Measurements from ENCODE around the gene HDAC7. TPM values are rescaled to one million over a fixed set of nuclear protein-coding genes. Genes with fewer than 3 reads are reported as not detected.

HDAC7 gene
- total and polyA plus RNA-seq, 2 experiments from 2014 or later, result 19.0 to 41.2 TPM

DNA sequence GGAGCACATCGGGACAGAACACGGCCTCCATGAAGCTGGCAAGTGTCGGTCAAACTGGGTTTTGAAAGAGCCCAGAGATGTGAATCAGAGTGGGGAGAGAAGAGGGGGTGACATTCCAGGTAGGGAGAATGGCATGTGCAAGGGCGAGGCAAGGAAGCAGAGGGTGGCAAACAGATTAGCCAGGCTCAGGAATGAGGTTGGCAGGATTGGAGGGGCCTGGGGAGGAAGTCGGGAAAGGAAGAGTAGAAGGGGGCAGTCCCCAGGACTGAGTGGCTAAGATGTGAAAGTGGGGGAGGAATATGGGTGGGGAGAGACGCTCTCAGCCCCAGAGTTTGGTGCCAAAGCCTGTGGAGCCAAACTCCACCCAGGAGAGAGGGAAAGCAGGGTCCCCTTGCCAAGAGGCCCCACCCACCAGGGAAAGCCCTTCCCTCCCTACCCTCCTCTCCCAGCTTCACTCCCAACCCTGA, 5.5 kb upstream of the HDAC7 start:
- Histone ChIP-seq H4K20me1 (ENCODE audit: insufficient read depth, poor library complexity, severe bottlenecking) (no peaks in the 10 kb centered on the region), H3K79me2 (peaks cover 15% of the 10 kb centered on the region), H2AFZ (no peak overlapping the region), H3K9me3 (ENCODE audit: low read depth) (no peaks in the 10 kb centered on the region), H3K27me3 (no peaks in the 10 kb centered on the region), H3K4me3 (no peak overlapping the region), H3K4me1 (ENCODE audit: insufficient read depth) (peaks cover 42% of the 10 kb centered on the region), H3K9me2 (replicated peaks; ENCODE audit: insufficient read depth) (no peaks in the 10 kb centered on the region), H3K36me3 (replicated peaks; ENCODE audit: insufficient read depth, low read depth) (no peaks in the 10 kb centered on the region), H3K4me2 (no peak overlapping the region), H3K27ac (no peak overlapping the region)
- DNase-seq (ENCODE audit: low spot score), result no peak
- WGBS (ENCODE audit: low lambda C conversion rate, missing lambda C conversion rate), result 81% methylated on average over 6 of the region's 6 CpGs
- TF ChIP-seq, protein P1, sequence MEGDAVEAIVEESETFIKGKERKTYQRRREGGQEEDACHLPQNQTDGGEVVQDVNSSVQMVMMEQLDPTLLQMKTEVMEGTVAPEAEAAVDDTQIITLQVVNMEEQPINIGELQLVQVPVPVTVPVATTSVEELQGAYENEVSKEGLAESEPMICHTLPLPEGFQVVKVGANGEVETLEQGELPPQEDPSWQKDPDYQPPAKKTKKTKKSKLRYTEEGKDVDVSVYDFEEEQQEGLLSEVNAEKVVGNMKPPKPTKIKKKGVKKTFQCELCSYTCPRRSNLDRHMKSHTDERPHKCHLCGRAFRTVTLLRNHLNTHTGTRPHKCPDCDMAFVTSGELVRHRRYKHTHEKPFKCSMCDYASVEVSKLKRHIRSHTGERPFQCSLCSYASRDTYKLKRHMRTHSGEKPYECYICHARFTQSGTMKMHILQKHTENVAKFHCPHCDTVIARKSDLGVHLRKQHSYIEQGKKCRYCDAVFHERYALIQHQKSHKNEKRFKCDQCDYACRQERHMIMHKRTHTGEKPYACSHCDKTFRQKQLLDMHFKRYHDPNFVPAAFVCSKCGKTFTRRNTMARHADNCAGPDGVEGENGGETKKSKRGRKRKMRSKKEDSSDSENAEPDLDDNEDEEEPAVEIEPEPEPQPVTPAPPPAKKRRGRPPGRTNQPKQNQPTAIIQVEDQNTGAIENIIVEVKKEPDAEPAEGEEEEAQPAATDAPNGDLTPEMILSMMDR (IDR thresholded peaks at IDR 0.05; ENCODE audit: poor library complexity), result no peak
- TF ChIP-seq EZH2phosphoT487 (IDR thresholded peaks at IDR 0.05; ENCODE audit: low read depth, severe bottlenecking, unreplicated experiment) (no peak), EZH2 (IDR thresholded peaks at IDR 0.05; ENCODE audit: borderline replicate concordance) (no peak)

DNA sequence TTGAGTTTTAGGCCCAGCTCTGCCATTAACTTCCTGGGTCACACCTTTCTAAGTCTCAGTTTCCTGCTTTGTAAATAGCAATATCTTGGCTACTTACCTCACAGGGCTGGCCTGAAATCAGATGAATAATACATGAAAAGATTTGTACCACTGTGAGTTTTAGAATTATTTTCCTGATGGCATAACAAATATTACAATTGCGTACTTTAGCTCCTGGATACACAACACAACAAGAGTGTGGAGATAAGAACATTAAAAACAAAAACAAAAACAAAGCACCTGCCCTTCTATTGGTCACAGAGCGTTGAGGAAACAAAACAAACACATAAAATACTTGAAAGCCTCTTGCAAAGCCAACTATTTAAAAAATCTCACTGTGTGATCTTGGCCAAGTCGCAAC, 4.9 kb upstream of the HDAC7 start:
- no peak overlapping the region for H3K4me2 ChIP-seq
- no peak overlapping the region for H3K4me3 ChIP-seq
- no peak for DNase-seq (ENCODE audit: low spot score)
- no peak overlapping the region for H3K27ac ChIP-seq
- H2AFZ ChIP-seq, result no peak overlapping the region
- TF ChIP-seq EZH2phosphoT487 (IDR thresholded peaks at IDR 0.05; ENCODE audit: low read depth, severe bottlenecking, unreplicated experiment) (no peak), EZH2 (IDR thresholded peaks at IDR 0.05; ENCODE audit: borderline replicate concordance) (no peak)
- TF ChIP-seq, protein P1 (IDR thresholded peaks at IDR 0.05; ENCODE audit: poor library complexity), result no peak
- no peaks in the 10 kb centered on the region for H3K9me2 ChIP-seq (replicated peaks; ENCODE audit: insufficient read depth)
- no peaks in the 10 kb centered on the region for H3K36me3 ChIP-seq (replicated peaks; ENCODE audit: insufficient read depth, low read depth)
- no peaks in the 10 kb centered on the region for H3K27me3 ChIP-seq
- peaks cover 18% of the 10 kb centered on the region for H3K79me2 ChIP-seq
- no peaks in the 10 kb centered on the region for H3K9me3 ChIP-seq (ENCODE audit: low read depth)
- H4K20me1 ChIP-seq (ENCODE audit: insufficient read depth, poor library complexity, severe bottlenecking), result no peaks in the 10 kb centered on the region
- 93% methylated on average over 3 of the region's 3 CpGs for WGBS (ENCODE audit: low lambda C conversion rate, missing lambda C conversion rate)
- peaks cover 42% of the 10 kb centered on the region for H3K4me1 ChIP-seq (ENCODE audit: insufficient read depth)

DNA sequence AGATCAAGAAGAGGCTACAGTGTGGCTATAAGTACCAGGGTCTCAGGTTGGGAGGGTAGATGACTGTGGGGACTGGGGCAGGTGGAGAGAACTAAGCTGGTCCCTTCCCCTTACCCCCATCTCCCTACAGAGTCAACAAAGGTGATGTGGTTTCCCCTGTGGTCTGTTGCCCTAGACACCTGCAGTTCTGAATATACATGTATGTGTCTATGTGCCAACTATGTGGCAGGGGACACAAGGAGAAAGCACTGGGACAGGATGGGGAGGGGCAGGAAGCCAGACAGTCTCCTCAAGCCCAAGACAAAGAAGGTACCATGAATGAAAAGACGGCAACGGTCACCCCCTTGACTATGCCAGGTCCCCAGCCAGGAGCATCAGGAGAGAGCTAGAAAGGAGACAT, 4.5 kb upstream of the HDAC7 start:
- no peaks in the 10 kb centered on the region for H3K36me3 ChIP-seq (replicated peaks; ENCODE audit: insufficient read depth, low read depth)
- peaks cover 20% of the 10 kb centered on the region for H3K79me2 ChIP-seq
- H3K4me3 ChIP-seq, result no peak overlapping the region
- TF ChIP-seq EZH2phosphoT487 (IDR thresholded peaks at IDR 0.05; ENCODE audit: low read depth, severe bottlenecking, unreplicated experiment), result no peak
- TF ChIP-seq, protein P1 (IDR thresholded peaks at IDR 0.05; ENCODE audit: poor library complexity), result no peak
- no peak for TF ChIP-seq EZH2 (IDR thresholded peaks at IDR 0.05; ENCODE audit: borderline replicate concordance)
- no peak for DNase-seq (ENCODE audit: low spot score)
- H3K27ac ChIP-seq, result no peak overlapping the region
- no peak overlapping the region for H2AFZ ChIP-seq
- H3K4me1 ChIP-seq (ENCODE audit: insufficient read depth), result peaks cover 39% of the 10 kb centered on the region
- H4K20me1 ChIP-seq (ENCODE audit: insufficient read depth, poor library complexity, severe bottlenecking), result no peaks in the 10 kb centered on the region
- WGBS (ENCODE audit: low lambda C conversion rate, missing lambda C conversion rate), result 93% methylated on average over 2 of the region's 2 CpGs
- no peak overlapping the region for H3K4me2 ChIP-seq
- H3K27me3 ChIP-seq, result no peaks in the 10 kb centered on the region
- H3K9me3 ChIP-seq (ENCODE audit: low read depth), result no peaks in the 10 kb centered on the region
- no peaks in the 10 kb centered on the region for H3K9me2 ChIP-seq (replicated peaks; ENCODE audit: insufficient read depth)

Data from hepatocyte (in vitro differentiated cells).